MM.1S (cell line): Measurements from ENCODE around the gene EN2.

ENCODE experiments used
- DNase-seq: peaks from one replicate; pipeline ENCODE4 v3.0.0-alpha.2; 2015
- H2AFZ ChIP-seq: fragments of 300-600 bp; sonication (generic); 2 replicates; pipeline ENCODE4 v1.6.0; 2016; ENCODE audit warnings: antibody characterized with exemption, low read length
- H3F3A ChIP-seq: fragments of 300-600 bp; sonication (generic); 2 replicates; pipeline ENCODE4 v1.6.1; 2016; ENCODE audit warnings: mild to moderate bottlenecking, antibody characterized with exemption, low read length, moderate library complexity, mixed read lengths; ENCODE audit not compliant: insufficient read depth
- H3K27ac ChIP-seq: fragments of 300-600 bp; sonication (generic); 2 replicates; pipeline ENCODE4 v1.5.1; 2016; ENCODE audit warnings: mild to moderate bottlenecking, low read length
- H3K27me3 ChIP-seq: fragments of 300-600 bp; sonication (generic); replicated peaks from 2 replicates; pipeline ENCODE4 v1.6.0; 2016; ENCODE audit warnings: low read length; ENCODE audit not compliant: insufficient read depth
- H3K36me3 ChIP-seq: fragments of 300-600 bp; sonication (generic); replicated peaks from 2 replicates; pipeline ENCODE4 v1.6.1; 2016; ENCODE audit warnings: mild to moderate bottlenecking, low read length, mixed read lengths; ENCODE audit not compliant: insufficient read depth
- H3K4me1 ChIP-seq: fragments of 300-600 bp; sonication (generic); 2 replicates; pipeline ENCODE4 v1.6.1; 2016; ENCODE audit warnings: low read length, mixed read lengths
- H3K4me2 ChIP-seq: fragments of 300-600 bp; sonication (generic); 2 replicates; pipeline ENCODE4 v1.6.0; 2016; ENCODE audit warnings: low read depth, low read length
- H3K4me3 ChIP-seq: fragments of 300-600 bp; sonication (generic); 2 replicates; pipeline ENCODE4 v1.5.1; 2016; ENCODE audit warnings: low read length, mixed read lengths
- H3K79me2 ChIP-seq: fragments of 300-600 bp; sonication (generic); 2 replicates; pipeline ENCODE4 v1.6.1; 2016; ENCODE audit warnings: mixed run types, low read length, mixed read lengths
- H3K9ac ChIP-seq: fragments of 300-600 bp; sonication (generic); 2 replicates; pipeline ENCODE4 v1.6.1; 2016; ENCODE audit warnings: low read length, mixed read lengths
- H3K9me2 ChIP-seq: fragments of 300-600 bp; sonication (generic); replicated peaks from 2 replicates; pipeline ENCODE4 v1.6.1; 2016; ENCODE audit warnings: mild to moderate bottlenecking, low read length, mixed read lengths; ENCODE audit not compliant: insufficient read depth
- H3K9me3 ChIP-seq: fragments of 300-600 bp; sonication (generic); replicated peaks from 2 replicates; pipeline ENCODE4 v1.6.1; 2016; ENCODE audit warnings: mild to moderate bottlenecking, low read length, mixed read lengths; ENCODE audit not compliant: insufficient read depth
- H4K20me1 ChIP-seq: fragments of 300-600 bp; sonication (generic); 2 replicates; pipeline ENCODE4 v1.6.1; 2016; ENCODE audit warnings: mild to moderate bottlenecking, low read length, moderate library complexity, mixed read lengths; ENCODE audit not compliant: insufficient read depth
- EZH2 ChIP-seq: fragments of 300-600 bp; sonication (generic); optimal IDR thresholded peaks from 2 replicates; pipeline ENCODE3; 2017; ENCODE audit warnings: low read depth, mild to moderate bottlenecking, antibody characterized with exemption, low read length, mixed read lengths
- EZH2phosphoT487 ChIP-seq: fragments of 300-600 bp; sonication (generic); IDR thresholded peaks from 2 replicates; pipeline ENCODE4 v1.6.1; 2018; ENCODE audit warnings: antibody characterized with exemption, low read length
- TF ChIP-seq, protein P1 (sequence below): fragments of 300-600 bp; sonication (generic); IDR thresholded peaks from 2 replicates; pipeline ENCODE4 v1.5.1; 2016; ENCODE audit warnings: antibody characterized with exemption, low read length, mixed read lengths

EN2 gene

DNA sequence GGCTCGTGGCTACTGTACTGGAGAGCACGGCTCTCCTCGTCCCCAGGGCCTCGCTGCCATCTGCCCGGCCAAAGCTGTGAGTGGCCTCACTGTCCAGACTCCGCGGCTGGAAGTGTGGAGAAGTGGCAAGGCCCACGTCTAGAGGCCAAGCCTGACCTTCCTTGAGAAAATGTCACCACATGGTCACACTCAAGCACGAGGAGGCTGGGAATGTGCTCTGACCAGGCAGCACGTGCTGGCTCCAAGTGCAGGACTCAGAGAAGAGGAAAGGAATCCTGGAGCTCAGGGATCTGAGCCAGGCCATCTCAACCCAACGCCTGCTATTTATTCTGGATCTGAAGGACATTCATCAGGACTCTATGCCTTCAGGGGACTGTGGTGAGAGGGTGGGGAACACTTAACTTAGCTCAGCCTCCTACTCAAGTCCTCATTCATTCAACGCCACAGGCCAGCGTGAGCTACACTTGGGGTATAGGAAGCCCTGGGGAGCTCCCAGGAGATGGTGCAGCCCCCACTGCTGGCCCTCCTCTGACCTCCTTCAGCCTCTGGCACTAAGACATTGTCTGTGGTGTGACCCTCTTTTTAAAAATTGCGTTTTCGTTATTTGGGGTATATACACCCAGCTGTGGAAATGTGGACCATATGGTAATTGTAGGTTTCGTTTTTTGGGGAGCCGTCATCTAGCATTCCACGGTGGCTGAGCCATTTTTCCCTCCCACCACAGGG is 29.0 kb downstream of the EN2 start:
- Histone ChIP-seq H3K4me2 (no peak overlapping the region), H3K9me3 (no peaks in the 10 kb centered on the region), H4K20me1 (no peaks in the 10 kb centered on the region), H3K79me2 (no peaks in the 10 kb centered on the region), H3K4me3 (no peak overlapping the region), H3K4me1 (peaks cover 30% of the 10 kb centered on the region), H2AFZ (no peak overlapping the region), H3K9me2 (no peaks in the 10 kb centered on the region), H3K27ac (no peak overlapping the region), H3K27me3 (peaks cover 24% of the 10 kb centered on the region), H3K9ac (no peak overlapping the region), H3F3A (no peaks in the 10 kb centered on the region), H3K36me3 (no peaks in the 10 kb centered on the region)
- no peak for DNase-seq
- TF ChIP-seq EZH2phosphoT487 (no peak), EZH2 (no peak)
- TF ChIP-seq, protein P1, sequence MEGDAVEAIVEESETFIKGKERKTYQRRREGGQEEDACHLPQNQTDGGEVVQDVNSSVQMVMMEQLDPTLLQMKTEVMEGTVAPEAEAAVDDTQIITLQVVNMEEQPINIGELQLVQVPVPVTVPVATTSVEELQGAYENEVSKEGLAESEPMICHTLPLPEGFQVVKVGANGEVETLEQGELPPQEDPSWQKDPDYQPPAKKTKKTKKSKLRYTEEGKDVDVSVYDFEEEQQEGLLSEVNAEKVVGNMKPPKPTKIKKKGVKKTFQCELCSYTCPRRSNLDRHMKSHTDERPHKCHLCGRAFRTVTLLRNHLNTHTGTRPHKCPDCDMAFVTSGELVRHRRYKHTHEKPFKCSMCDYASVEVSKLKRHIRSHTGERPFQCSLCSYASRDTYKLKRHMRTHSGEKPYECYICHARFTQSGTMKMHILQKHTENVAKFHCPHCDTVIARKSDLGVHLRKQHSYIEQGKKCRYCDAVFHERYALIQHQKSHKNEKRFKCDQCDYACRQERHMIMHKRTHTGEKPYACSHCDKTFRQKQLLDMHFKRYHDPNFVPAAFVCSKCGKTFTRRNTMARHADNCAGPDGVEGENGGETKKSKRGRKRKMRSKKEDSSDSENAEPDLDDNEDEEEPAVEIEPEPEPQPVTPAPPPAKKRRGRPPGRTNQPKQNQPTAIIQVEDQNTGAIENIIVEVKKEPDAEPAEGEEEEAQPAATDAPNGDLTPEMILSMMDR: no peak

DNA sequence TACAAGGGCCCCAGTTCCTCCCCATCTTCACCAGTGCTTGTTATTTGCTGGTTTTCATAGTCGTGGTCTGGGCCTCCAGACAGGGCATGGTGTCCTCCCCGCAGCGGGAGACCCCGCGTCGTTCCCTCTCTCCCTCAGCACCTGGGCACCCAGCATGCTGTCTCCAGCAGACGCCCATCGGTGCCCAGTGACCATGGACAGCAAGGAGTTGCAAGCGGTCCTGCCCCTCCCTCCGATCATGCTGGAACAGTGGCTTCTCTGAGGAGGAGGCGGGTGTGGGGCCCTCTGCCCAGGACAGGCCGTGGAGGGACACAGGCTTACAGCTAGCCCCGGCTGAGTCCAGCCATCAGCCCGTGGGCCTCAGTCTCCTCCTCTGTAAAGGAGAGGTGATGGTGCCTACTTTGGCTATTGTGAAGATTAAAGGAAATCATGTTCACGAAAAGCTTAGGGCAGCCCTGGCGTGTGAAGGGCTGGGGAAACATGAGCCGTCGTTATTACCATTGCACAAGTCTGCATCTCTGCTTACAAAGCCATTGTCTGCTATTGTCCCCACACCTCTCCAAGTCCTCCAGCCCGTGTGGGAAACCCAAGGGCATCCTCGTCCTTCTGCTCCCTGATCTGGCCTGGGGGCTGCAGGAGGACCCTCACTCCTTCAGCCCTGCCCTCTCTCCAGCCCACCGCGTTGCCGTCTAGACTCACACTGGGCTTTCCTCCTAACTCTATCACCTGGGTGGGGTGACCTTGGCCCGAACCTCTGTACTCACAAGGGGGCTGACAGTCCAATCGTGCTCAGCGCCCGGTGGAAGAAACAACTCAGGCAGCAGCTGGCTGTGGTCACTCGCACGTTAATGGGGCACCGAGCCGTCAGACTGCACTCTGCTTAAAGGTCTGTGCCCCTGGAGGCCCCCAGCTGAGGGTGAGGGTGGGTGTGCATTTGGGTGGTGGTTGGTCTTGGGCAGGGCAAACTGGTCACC is 29.9 kb downstream of the EN2 start:
- Histone ChIP-seq H3K4me1 (peaks cover 21% of the 10 kb centered on the region), H3K4me2 (no peak overlapping the region), H3K9me2 (no peaks in the 10 kb centered on the region), H3K27me3 (peaks cover 26% of the 10 kb centered on the region), H3K9ac (no peak overlapping the region), H3K9me3 (no peaks in the 10 kb centered on the region), H3K79me2 (no peaks in the 10 kb centered on the region), H4K20me1 (no peaks in the 10 kb centered on the region), H3F3A (no peaks in the 10 kb centered on the region), H3K36me3 (no peaks in the 10 kb centered on the region), H2AFZ (no peak overlapping the region), H3K4me3 (no peak overlapping the region), H3K27ac (no peak overlapping the region)
- TF ChIP-seq, protein P1: no peak
- no peak for TF ChIP-seq EZH2phosphoT487
- TF ChIP-seq EZH2: no peak
- DNase-seq: no peak

DNA sequence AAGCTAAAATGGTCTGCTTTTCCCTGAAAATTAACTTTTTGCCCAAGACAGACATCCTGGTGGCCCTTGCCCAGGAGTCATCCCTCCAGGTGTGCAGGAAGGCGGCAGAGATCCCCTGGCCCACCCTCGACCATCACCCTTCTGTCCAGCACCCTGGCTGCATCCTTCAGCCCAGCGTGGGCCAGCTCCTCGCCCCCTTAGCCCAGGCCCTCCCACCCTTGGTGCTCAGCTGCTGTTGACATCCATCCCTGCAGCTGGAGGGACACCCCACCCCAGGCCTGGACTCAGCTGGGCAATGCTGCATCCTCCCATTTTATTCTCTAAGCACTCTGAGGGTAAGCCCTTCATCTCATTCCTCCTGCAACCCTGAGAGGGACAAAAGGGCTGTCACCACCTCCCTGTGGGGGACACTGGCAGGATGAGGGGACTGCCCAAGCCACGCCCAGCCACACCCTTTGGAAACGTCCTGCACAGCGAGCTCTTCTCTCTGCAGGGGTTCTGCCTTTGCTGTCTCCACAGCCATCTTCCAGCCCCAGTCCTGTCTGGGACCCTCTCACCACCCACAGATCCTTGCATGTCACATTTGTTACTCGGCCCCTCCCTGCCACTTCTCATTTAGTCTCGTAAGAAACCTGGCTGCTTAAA is 30.7 kb downstream of the EN2 start:
- Histone ChIP-seq H3K4me1 (peaks cover 16% of the 10 kb centered on the region), H3K9me2 (no peaks in the 10 kb centered on the region), H3K4me3 (no peak overlapping the region), H3K9ac (no peak overlapping the region), H4K20me1 (no peaks in the 10 kb centered on the region), H3K9me3 (no peaks in the 10 kb centered on the region), H3K79me2 (no peaks in the 10 kb centered on the region), H3K4me2 (peak overlapping the region; percentile 38; the same call in 1 of the 2 replicates), H3F3A (no peaks in the 10 kb centered on the region), H3K27me3 (peaks cover 34% of the 10 kb centered on the region), H3K36me3 (no peaks in the 10 kb centered on the region), H2AFZ (0 out of 2 replicates have a peak overlapping the region, but pooled peaks have one; percentile 28), H3K27ac (no peak overlapping the region; the same call in 1 of the 2 replicates)
- DNase-seq: no peak
- no peak for TF ChIP-seq EZH2
- TF ChIP-seq, protein P1: no peak
- TF ChIP-seq EZH2phosphoT487: no peak
